ENCODE results near the gene SLC38A4. TPM values are rescaled to one million over a fixed set of nuclear protein-coding genes. Genes with fewer than 3 reads are reported as not detected.

Gene SLC38A4
- total and polyA plus RNA-seq, 9 of the 15 experiments (the other 6 are each of a cell fraction or from before 2014, with no cell fraction given) = 0.16 TPM; not detected in 8

DNA sequence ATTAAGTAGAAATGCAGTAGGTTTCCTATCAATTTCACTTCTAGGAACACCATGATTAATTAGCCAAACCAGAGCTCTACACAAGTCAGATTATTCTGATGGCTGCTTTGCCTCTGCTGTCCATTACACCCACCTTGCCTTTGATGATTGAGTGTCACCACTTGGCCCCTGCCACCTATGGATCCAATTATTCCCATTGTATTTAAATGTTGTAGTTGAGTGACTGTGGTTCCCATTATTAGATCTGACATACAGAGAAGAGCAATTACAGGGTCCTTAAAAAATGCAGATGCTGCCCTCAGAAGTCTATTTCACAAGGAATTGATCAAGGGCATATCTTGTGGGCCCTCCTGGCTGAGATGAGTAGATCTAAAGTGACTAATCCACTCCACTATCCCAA, 39.5 kb upstream of the SLC38A4 start:
- no peak overlapping the region for H2AFZ ChIP-seq (ENCODE audit: low read depth, low read length)
- no peaks in the 10 kb centered on the region for H3K4me1 ChIP-seq (replicated peaks in 1 of 2; ENCODE audit: control insufficient read depth in 2 of 2, insufficient read depth in 2 of 2, low read length in 2 of 2)
- ATAC-seq = no peak
- no peak overlapping the region for H3K27ac ChIP-seq (ENCODE audit: extremely low read depth, low read depth, low read length)
- H3K4me2 ChIP-seq (ENCODE audit: insufficient read depth, low read length) = no peak overlapping the region
- H4K20me1 ChIP-seq (replicated peaks; ENCODE audit: control insufficient read depth, insufficient read depth, low read length) = no peaks in the 10 kb centered on the region
- no TSS peak for BruUV-seq (replicated peaks)
- H3K4me3 ChIP-seq = no peak overlapping the region
- in situ Hi-C loops (cut with MboI) (no loop called here), intact Hi-C loops (cut with micrococcal nuclease) (no loop called here)
- H3K36me3 ChIP-seq (ENCODE audit: control insufficient read depth, insufficient read depth, low read length) = no peaks in the 10 kb centered on the region
- no peaks in the 10 kb centered on the region for H3K27me3 ChIP-seq (ENCODE audit: control insufficient read depth in 2 of 2, insufficient read depth in 2 of 2, low read length in 2 of 2)
- ChIA-PET CTCF (ENCODE audit: low intra/inter-chr PET ratio) (no interaction called here), POLR2A (no interaction called here)
- H3K79me2 ChIP-seq (ENCODE audit: control insufficient read depth, insufficient read depth, low read length) = no peaks in the 10 kb centered on the region
- no peak for FAIRE-seq
- no peaks in the 10 kb centered on the region for H3K9me1 ChIP-seq (ENCODE audit: control insufficient read depth, insufficient read depth, low read length)
- no peaks in the 10 kb centered on the region for H3K9me3 ChIP-seq (replicated peaks; ENCODE audit: control insufficient read depth, insufficient read depth, low read depth, low read length)
- H3K9ac ChIP-seq (ENCODE audit: insufficient read depth in 1 of 2, low read depth in 2 of 2, low read length in 2 of 2) = no peak overlapping the region
- no peak for DNase-seq (ENCODE audit: extremely low read depth in 1 of 4, low spot score in 3 of 4)
- no peak for TF ChIP-seq RAD21 (CRISPR knock-in tag; conservative IDR thresholded peaks at IDR 0.05 in 1 of 2, IDR thresholded peaks at IDR 0.05 in 1 of 2)
- TF ChIP-seq, protein P1, sequence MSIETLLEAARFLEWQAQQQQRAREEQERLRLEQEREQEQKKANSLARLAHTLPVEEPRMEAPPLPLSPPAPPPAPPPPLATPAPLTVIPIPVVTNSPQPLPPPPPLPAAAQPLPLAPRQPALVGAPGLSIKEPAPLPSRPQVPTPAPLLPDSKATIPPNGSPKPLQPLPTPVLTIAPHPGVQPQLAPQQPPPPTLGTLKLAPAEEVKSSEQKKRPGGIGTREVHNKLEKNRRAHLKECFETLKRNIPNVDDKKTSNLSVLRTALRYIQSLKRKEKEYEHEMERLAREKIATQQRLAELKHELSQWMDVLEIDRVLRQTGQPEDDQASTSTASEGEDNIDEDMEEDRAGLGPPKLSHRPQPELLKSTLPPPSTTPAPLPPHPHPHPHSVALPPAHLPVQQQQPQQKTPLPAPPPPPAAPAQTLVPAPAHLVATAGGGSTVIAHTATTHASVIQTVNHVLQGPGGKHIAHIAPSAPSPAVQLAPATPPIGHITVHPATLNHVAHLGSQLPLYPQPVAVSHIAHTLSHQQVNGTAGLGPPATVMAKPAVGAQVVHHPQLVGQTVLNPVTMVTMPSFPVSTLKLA (conservative IDR thresholded peaks at IDR 0.05) = no peak
- no peak for TF ChIP-seq ZNF507 (tag; conservative IDR thresholded peaks at IDR 0.05)
- TF ChIP-seq EZH2 (IDR thresholded peaks at IDR 0.05; ENCODE audit: borderline replicate concordance, low read depth, low read length) = no peak
- TF ChIP-seq PCBP1 (IDR thresholded peaks at IDR 0.05; ENCODE audit: low read depth, low read length, poor library complexity, severe bottlenecking) = no peak
- no peak for TF ChIP-seq XRCC5 (IDR thresholded peaks at IDR 0.05; ENCODE audit: low read depth, low read length)
